Adipocyte (in vitro differentiated cells): Measurements from ENCODE around the gene PSD.

Experiments
- DNase-seq: peaks from one replicate; pipeline ENCODE4 v3.0.0-alpha.2; 2015; ENCODE audit warnings: low read depth
- H3K27me3 ChIP-seq: replicated peaks from 2 replicates; pipeline ENCODE4 v1.7.0; 2013; ENCODE audit warnings: mild to moderate bottlenecking, low read length, moderate library complexity; ENCODE audit not compliant: control insufficient read depth, insufficient read depth
- H3K36me3 ChIP-seq: 2 replicates; pipeline ENCODE4 v1.7.0; 2013; ENCODE audit warnings: low read length, mild to moderate bottlenecking, moderate library complexity; ENCODE audit not compliant: control insufficient read depth, insufficient read depth, severe bottlenecking
- H3K4me1 ChIP-seq: 2 replicates; pipeline ENCODE4 v1.7.0; 2013; ENCODE audit warnings: mild to moderate bottlenecking, low read length, moderate library complexity; ENCODE audit not compliant: control insufficient read depth, insufficient read depth
- H3K4me3 ChIP-seq: 2 replicates; pipeline ENCODE4 v1.7.0; 2013; ENCODE audit warnings: mild to moderate bottlenecking, low read length, moderate library complexity
- H3K9ac ChIP-seq: 2 replicates; pipeline ENCODE4 v1.7.0; 2013; ENCODE audit warnings: mild to moderate bottlenecking, low read length, moderate library complexity
- H3K9me3 ChIP-seq: 2 replicates; pipeline ENCODE4 v1.7.0; 2013; ENCODE audit warnings: mild to moderate bottlenecking, low read length, moderate library complexity; ENCODE audit not compliant: control insufficient read depth

The PSD gene

GRCh38 chr10:102394079-102394800, 24.3 kb downstream of the PSD start:
- Histone ChIP-seq H3K4me3 (peak overlapping the region; percentile 91), H3K9me3 (no peaks in the 10 kb centered on the region), H3K4me1 (peaks cover 25% of the 10 kb centered on the region), H3K27me3 (no peaks in the 10 kb centered on the region), H3K36me3 (peaks cover 9% of the 10 kb centered on the region), H3K9ac (peak overlapping the region; percentile 87)
- peak; percentile 99 for DNase-seq

GRCh38 chr10:102393411-102394078, 25.0 kb downstream of the PSD start:
- peak overlapping the region; percentile 87 for H3K9ac ChIP-seq
- no peaks in the 10 kb centered on the region for H3K9me3 ChIP-seq
- H3K27me3 ChIP-seq = no peaks in the 10 kb centered on the region
- DNase-seq = no peak
- H3K4me3 ChIP-seq = peak overlapping the region; percentile 91
- peaks cover 9% of the 10 kb centered on the region for H3K36me3 ChIP-seq
- peaks cover 20% of the 10 kb centered on the region for H3K4me1 ChIP-seq

GRCh38 chr10:102392306-102392705, 26.3 kb downstream of the PSD start:
- Histone ChIP-seq H3K27me3 (no peaks in the 10 kb centered on the region), H3K4me3 (no peak overlapping the region), H3K9me3 (no peaks in the 10 kb centered on the region), H3K9ac (no peak overlapping the region), H3K4me1 (peaks cover 20% of the 10 kb centered on the region), H3K36me3 (no peaks in the 10 kb centered on the region)
- no peak for DNase-seq

GRCh38 chr10:102389894-102390293, 28.7 kb downstream of the PSD start:
- H3K27me3 ChIP-seq = no peaks in the 10 kb centered on the region
- no peak for DNase-seq
- no peak overlapping the region for H3K4me3 ChIP-seq
- H3K9ac ChIP-seq = no peak overlapping the region
- H3K36me3 ChIP-seq = no peaks in the 10 kb centered on the region
- H3K9me3 ChIP-seq = no peaks in the 10 kb centered on the region
- H3K4me1 ChIP-seq = peaks cover 22% of the 10 kb centered on the region

- peak; percentile 67 for DNase-seq
- H3K27me3 ChIP-seq = no peaks in the 10 kb centered on the region
Measured at GRCh38 chr10:102384606-102385429, 33.8 kb downstream of the PSD start.

GRCh38 chr10:102384053-102384452, 34.5 kb downstream of the PSD start:
- no peaks in the 10 kb centered on the region for H3K27me3 ChIP-seq
- peaks cover 15% of the 10 kb centered on the region for H3K4me1 ChIP-seq
- no peak for DNase-seq
- no peaks in the 10 kb centered on the region for H3K9me3 ChIP-seq
- H3K4me3 ChIP-seq = no peak overlapping the region
- H3K36me3 ChIP-seq = peaks cover 41% of the 10 kb centered on the region
- no peak overlapping the region for H3K9ac ChIP-seq

More at GRCh38 chr10:102384606-102385429, 33.8 kb downstream of the PSD start:
- Histone ChIP-seq H3K9me3 (no peaks in the 10 kb centered on the region), H3K36me3 (peaks cover 33% of the 10 kb centered on the region), H3K4me1 (peaks cover 15% of the 10 kb centered on the region), H3K4me3 (peak overlapping the region; percentile 65), H3K9ac (peak overlapping the region; percentile 78)

GRCh38 chr10:102382871-102383270, 35.7 kb downstream of the PSD start:
- H3K4me1 ChIP-seq = peaks cover 15% of the 10 kb centered on the region
- no peaks in the 10 kb centered on the region for H3K9me3 ChIP-seq
- H3K36me3 ChIP-seq = peaks cover 51% of the 10 kb centered on the region
- no peak overlapping the region for H3K9ac ChIP-seq
- H3K27me3 ChIP-seq = no peaks in the 10 kb centered on the region
- no peak overlapping the region for H3K4me3 ChIP-seq
- DNase-seq = no peak

GRCh38 chr10:102381983-102382382, 36.6 kb downstream of the PSD start:
- DNase-seq = no peak
- Histone ChIP-seq H3K4me3 (no peak overlapping the region), H3K4me1 (peaks cover 15% of the 10 kb centered on the region), H3K27me3 (no peaks in the 10 kb centered on the region), H3K9me3 (no peaks in the 10 kb centered on the region), H3K9ac (no peak overlapping the region), H3K36me3 (peaks cover 56% of the 10 kb centered on the region)

GRCh38 chr10:102379383-102379782, 39.2 kb downstream of the PSD start:
- no peak for DNase-seq
- H3K36me3 ChIP-seq = peaks cover 80% of the 10 kb centered on the region
- no peaks in the 10 kb centered on the region for H3K9me3 ChIP-seq
- H3K27me3 ChIP-seq = no peaks in the 10 kb centered on the region
- no peaks in the 10 kb centered on the region for H3K4me1 ChIP-seq
- no peak overlapping the region for H3K4me3 ChIP-seq
- no peak overlapping the region for H3K9ac ChIP-seq

- Histone ChIP-seq H3K9ac (no peak overlapping the region), H3K4me3 (no peak overlapping the region), H3K9me3 (no peaks in the 10 kb centered on the region), H3K4me1 (no peaks in the 10 kb centered on the region), H3K27me3 (no peaks in the 10 kb centered on the region), H3K36me3 (peaks cover 92% of the 10 kb centered on the region)
- DNase-seq = no peak
Measured at GRCh38 chr10:102376901-102377300, 41.7 kb downstream of the PSD start.

GRCh38 chr10:102375867-102376266, 42.7 kb downstream of the PSD start:
- no peak for DNase-seq
- H3K4me1 ChIP-seq = no peaks in the 10 kb centered on the region
- H3K9me3 ChIP-seq = no peaks in the 10 kb centered on the region
- H3K27me3 ChIP-seq = no peaks in the 10 kb centered on the region
- H3K9ac ChIP-seq = no peak overlapping the region
- no peak overlapping the region for H3K4me3 ChIP-seq
- peaks cover 90% of the 10 kb centered on the region for H3K36me3 ChIP-seq
